ENCODE measurements around the gene PARVG.

The PARVG gene

DNA sequence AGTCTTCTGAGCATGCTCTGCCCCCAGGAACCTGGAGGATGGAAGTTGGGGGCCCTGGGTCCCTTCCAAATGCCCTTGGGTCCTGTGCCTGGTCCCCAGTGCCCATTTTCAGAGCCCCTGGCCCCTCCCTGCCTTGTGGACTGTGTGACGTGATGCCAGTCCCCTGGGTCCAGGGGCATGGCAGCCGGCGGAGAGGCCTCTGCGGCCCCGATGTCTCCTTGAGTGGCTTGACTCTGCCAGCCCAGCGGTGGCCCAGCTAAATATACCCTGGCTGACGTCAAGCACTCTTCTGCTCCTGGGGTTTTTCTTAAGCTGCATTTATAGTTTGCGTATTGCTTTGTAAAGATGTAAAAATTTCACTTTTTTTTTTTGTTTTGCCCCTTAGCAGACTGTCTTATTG lies 35.2 kb upstream of the PARVG start:
- Histone ChIP-seq H3K4me1 (ENCODE audit: control insufficient read depth, insufficient read depth, low read length) (no peaks in the 10 kb centered on the region), H3K36me3 (ENCODE audit: control insufficient read depth in 2 of 2, insufficient read depth in 1 of 2, low read length in 2 of 2) (no peaks in the 10 kb centered on the region), H3K27ac (ENCODE audit: extremely low read depth, low read depth, low read length) (no peak overlapping the region), H3K9me3 (ENCODE audit: control insufficient read depth, insufficient read depth, low read depth, low read length) (no peaks in the 10 kb centered on the region), H3K4me3 (ENCODE audit: low read depth, low read length) (no peak overlapping the region)
- CTCF ChIA-PET: interaction anchor here (0.7 kb wide), 1 partner anchor 60 kb away, joined by 5 read pairs; no protein-coding TSS in a partner anchor
- TF ChIP-seq SALL2 (tag by site-specific recombination; IDR thresholded peaks at IDR 0.05; ENCODE audit: borderline replicate concordance) (no peak), ZNF221 (tag by site-specific recombination; IDR thresholded peaks at IDR 0.05; ENCODE audit: borderline replicate concordance) (no peak), REST (tag by site-specific recombination; IDR thresholded peaks at IDR 0.05) (no peak), ZNF621 (tag by site-specific recombination; IDR thresholded peaks at IDR 0.05) (no peak), ZNF518A (tag by site-specific recombination; conservative IDR thresholded peaks at IDR 0.05; ENCODE audit: low read depth) (no peak), ZNF707 (tag by site-specific recombination; IDR thresholded peaks at IDR 0.05) (no peak), ZNF544 (tag by site-specific recombination; IDR thresholded peaks at IDR 0.05) (no peak), KLF8 (tag by site-specific recombination; IDR thresholded peaks at IDR 0.05) (no peak), ZFHX2 (tag by site-specific recombination; conservative IDR thresholded peaks at IDR 0.05) (no peak), ZNF248 (tag by site-specific recombination; IDR thresholded peaks at IDR 0.05) (no peak), ZNF354C (tag by site-specific recombination; IDR thresholded peaks at IDR 0.05; ENCODE audit: borderline replicate concordance, low read depth) (no peak), GFI1B (tag by site-specific recombination; IDR thresholded peaks at IDR 0.05) (no peak), ZNF677 (tag by site-specific recombination; IDR thresholded peaks at IDR 0.05) (no peak), SETDB1 (IDR thresholded peaks at IDR 0.05; ENCODE audit: insufficient read length, low read length) (no peak), ZNF175 (tag by site-specific recombination; IDR thresholded peaks at IDR 0.05) (no peak), HOXC10 (CRISPR knock-in tag; IDR thresholded peaks at IDR 0.05) (no peak), ZNF132 (tag by site-specific recombination; IDR thresholded peaks at IDR 0.05; ENCODE audit: borderline replicate concordance) (no peak), ZNF626 (tag by site-specific recombination; IDR thresholded peaks at IDR 0.05) (no peak)
- TF ChIP-seq, protein P1, sequence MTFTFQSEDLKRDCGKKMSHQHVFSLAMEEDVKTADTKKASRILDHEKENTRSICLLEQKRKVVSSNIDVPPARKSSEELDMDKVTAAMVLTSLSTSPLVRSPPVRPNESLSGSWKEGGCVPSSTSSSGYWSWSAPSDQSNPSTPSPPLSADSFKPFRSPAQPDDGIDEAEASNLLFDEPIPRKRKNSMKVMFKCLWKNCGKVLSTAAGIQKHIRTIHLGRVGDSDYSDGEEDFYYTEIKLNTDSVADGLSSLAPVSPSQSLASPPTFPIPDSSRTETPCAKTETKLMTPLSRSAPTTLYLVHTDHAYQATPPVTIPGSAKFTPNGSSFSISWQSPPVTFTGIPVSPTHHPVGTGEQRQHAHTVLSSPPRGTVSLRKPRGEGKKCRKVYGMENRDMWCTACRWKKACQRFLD (tag by site-specific recombination; IDR thresholded peaks at IDR 0.05): no peak
- TF ChIP-seq, protein P2, sequence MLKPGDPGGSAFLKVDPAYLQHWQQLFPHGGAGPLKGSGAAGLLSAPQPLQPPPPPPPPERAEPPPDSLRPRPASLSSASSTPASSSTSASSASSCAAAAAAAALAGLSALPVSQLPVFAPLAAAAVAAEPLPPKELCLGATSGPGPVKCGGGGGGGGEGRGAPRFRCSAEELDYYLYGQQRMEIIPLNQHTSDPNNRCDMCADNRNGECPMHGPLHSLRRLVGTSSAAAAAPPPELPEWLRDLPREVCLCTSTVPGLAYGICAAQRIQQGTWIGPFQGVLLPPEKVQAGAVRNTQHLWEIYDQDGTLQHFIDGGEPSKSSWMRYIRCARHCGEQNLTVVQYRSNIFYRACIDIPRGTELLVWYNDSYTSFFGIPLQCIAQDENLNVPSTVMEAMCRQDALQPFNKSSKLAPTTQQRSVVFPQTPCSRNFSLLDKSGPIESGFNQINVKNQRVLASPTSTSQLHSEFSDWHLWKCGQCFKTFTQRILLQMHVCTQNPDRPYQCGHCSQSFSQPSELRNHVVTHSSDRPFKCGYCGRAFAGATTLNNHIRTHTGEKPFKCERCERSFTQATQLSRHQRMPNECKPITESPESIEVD (tag by site-specific recombination; IDR thresholded peaks at IDR 0.05): no peak
- POLR2A ChIA-PET: no interaction called here
